GM04504 (cell line): ENCODE data around the gene TPSD1.
"Not testable (repeated sequence)": the region's sequence is repeated elsewhere in the genome, so short reads cannot be mapped to it uniquely, and the experiment has no call there.

ENCODE experiments used
- DNase-seq: peaks from one replicate; pipeline ENCODE4 v3.0.0-alpha.2; 2012; ENCODE audit warnings: low read depth

The TPSD1 gene

DNA sequence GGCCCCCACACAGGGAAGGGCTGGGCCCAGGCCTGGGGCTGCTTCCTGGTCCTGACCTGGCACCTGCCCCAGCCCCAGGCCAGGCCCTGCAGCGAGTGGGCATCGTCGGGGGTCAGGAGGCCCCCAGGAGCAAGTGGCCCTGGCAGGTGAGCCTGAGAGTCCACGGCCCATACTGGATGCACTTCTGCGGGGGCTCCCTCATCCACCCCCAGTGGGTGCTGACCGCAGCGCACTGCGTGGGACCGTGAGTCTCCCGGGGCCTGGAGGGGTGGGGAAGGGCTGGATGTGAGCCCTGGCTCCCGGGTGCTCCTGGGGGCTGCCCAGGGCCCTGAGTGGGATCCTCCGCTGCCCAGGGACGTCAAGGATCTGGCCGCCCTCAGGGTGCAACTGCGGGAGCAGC is 14.8 kb upstream of the TPSD1 start:
- DNase-seq: not testable (repeated sequence)

DNA sequence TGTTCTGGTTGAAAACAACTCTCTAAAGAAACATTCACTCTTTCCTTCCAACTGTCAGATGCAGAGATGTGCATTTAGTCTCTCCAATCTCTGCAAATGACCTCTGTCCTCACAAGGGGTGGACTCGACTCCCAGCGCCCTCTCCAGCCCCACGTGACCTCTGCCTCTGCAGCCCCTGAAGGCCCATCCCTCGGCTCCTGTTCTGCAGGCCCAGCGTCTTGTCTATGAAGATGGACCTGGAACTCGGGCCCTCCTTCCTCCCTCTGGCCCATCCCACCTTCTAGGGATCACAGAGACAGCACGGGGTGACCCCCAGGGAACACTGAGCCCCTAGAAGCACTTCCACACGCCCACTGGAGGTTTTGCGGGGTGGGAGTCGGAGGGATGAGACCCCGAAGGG is 12.5 kb upstream of the TPSD1 start:
- DNase-seq: not testable (repeated sequence)

DNA sequence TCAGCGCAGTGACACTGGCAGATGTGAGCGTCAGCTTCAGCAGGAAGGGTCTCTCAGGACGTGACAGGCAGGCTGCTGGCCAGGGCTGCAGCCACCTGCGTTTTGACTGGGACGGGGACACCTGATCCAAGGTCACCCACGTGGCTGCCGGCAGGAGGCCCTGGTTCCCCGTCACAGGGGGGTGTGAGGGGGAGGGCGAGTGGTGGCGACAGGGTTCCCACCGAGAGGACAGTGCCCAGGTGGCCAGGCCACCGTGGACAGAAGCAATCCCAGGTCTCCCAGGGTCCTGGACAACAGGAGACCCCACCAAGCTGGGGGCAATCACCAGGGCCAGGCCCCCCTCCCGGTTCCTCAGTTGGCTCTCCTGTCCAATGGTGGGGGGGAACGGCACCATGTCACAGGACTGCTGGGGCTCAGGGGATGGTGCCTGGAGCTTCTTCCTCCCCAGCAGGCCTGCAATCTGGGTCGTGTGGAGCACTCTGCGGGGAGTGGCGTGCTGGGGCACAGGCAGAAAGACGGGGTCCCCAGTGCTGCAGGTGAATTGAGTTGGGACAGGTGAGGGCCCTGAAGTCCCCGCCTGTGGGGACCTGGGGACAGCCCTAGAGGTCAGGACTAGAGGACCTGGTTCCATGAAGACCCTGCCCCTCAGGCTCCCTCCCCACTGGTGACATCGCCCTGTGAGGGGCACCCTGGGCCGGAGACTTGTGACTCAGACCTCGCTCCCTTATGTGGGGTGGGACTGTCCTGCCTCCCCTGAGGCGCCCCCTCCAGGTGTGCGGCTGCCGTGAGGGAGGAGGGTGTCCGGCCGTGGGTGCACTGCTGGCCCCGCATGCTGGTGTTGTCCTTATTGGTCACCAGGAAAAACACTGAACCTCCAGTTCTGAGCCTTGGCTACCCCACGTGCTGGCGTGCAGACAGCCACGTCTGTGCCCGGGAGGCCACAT is 11.7 kb upstream of the TPSD1 start:
- not testable (repeated sequence) for DNase-seq

DNA sequence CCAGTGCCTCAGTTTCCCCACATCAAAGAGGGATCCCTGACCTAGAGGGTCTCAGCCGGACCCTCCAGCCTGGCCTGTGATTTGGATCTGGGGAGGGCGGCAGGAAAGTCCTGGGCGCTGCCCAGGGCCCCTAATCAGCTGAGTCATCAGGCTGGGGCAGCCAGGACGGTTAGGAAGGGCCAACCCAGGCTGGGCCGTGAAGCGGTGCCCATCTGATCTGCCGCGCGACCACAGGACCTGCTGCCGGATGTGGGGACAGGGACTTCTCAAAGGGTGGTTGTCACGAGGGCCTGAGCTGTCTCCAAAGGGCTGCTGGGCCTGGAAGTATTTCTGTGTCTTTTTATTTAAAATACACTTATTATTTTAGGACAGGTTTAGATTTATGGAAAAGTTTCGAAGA is 11.0 kb upstream of the TPSD1 start:
- DNase-seq: no peak

DNA sequence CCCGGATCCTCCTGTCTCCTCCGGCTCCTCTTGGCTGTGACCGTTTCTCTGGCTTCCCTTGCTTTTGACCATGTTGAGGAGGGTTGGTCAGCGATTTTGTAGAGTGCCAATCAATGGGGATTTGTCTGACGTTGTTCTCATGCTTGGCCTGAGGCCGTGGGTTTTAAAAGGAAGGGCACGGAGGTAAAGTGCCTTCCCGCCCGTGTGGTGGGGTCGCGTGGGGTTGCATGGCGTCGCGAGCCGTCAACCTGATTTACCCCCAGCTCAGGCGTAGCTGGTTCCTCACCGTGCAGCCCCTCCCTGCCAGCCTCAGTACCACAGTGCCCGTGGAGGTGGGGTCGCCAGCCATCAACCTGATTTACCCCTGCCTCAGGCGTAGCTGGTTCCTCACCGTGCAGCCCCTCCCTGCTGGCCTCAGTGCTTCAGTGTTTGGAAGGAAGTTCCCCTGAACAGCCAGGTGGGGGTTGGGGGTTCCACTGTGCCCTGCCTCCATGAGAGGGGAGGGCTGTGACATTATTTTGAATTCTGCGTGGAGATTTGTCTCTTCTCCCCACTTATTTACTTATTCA is 10.3 kb upstream of the TPSD1 start:
- no peak for DNase-seq

DNA sequence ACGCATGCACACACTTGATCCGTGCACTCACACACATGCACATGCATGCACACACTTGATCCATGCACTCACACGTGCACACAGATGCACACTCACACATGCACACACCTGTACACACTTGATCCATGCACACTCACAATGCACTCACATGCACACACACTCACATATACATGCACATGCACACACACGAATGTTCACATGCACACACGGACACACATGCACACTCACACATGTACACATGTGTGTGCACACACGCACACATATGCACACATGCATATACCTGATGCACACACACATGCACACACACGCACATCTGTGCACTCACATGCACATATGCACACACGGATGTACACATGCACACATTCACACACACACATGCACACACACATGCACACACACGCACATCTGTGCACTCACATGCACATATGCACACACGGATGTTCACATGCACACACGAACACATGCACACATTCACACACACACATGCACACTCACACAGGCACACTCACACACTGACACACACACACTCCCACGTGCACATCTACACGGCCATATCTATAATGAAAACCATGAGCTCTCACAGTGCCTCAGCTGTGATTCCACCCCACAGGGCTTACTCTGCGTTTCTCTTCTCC is 7.8 kb upstream of the TPSD1 start:
- DNase-seq: not testable (repeated sequence)

DNA sequence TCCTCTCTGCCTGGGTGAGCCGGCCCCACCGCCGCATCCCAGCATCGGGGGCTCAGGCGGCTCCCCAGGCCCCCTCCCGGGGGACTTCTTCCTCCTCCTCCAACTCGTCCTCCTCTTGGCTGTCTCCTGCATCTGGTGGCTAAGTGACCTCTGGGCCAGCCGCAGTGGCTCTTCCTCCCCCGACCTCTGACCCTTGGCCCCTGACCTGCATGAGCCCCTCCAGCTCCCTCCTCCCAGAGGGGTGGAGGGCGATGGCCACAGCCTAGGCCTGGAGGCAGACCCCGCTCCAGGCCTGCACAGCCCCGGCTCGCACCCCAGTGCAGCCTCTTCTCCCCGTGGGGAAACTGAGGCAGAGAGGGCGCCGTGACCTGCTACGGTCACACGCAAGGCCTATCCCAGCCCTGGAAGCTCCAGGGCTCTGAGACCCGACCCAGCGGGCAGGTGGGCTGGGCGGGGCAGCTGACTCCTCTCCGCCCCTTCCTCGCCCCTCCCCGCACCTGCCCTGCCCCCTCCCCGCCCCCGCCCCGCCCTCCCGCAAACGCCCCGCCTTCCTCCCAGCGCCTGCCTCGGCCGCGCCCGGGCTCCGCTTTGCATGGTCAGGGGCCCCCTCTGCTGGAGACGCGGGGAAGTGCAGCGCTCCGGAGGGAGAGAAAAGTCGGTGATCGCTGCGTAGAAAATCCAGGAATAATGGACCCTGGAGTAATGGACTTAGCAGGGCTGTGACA is 6.7 kb upstream of the TPSD1 start:
- not testable (repeated sequence) for DNase-seq

DNA sequence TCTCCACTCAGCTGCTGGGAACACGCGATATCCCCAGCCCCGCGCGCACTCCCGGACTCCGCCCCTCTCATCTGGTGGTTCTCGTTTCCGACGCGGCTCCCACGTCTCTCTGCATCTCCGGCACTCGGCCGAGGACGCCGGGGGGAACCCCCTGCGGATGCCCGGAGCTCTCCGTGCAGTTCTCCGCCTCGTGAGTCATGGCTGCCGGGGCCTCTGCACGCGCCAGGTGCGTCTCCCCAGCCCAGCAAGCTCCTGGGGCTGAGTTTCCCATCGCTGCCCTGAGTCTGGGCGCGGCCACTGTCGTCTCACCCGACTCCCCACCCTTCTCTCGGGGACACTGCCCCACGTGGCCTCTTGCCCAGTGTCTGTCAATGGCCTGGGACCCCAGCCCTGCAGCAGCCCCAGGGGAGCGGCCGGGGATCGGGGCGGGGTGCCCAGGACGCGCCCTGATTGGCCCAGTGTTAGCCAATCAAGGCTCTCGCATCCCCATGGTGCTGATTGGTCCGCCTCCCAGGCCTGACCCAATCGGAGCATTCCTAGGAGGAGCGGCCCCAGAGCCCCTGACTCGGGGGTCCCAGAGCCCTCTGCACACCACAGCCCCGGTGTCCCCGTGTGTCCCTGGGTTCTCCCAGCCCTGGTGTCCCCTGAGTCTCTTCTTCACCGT is 2.0 kb upstream of the TPSD1 start:
- DNase-seq: not testable (repeated sequence)

DNA sequence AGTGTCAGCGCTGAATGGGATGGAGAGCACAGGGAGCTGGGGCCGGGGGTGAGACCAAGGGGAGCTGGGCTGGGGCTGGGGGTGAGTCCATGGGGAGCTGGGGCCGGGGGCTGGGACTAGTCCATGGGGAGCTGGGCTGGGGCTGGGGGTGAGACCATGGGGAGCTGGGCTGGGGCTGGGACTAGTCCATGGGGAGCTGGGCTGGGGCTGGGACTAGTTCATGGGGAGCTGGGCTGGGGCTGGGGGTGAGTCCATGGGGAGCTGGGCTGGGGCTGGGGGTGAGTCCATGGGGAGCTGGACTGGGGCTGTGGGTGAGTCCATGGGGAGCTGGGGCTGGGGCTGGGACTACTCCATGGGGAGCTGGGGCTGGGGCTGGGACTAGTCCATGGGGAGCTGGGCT is 1.0 kb upstream of the TPSD1 start:
- not testable (repeated sequence) for DNase-seq

DNA sequence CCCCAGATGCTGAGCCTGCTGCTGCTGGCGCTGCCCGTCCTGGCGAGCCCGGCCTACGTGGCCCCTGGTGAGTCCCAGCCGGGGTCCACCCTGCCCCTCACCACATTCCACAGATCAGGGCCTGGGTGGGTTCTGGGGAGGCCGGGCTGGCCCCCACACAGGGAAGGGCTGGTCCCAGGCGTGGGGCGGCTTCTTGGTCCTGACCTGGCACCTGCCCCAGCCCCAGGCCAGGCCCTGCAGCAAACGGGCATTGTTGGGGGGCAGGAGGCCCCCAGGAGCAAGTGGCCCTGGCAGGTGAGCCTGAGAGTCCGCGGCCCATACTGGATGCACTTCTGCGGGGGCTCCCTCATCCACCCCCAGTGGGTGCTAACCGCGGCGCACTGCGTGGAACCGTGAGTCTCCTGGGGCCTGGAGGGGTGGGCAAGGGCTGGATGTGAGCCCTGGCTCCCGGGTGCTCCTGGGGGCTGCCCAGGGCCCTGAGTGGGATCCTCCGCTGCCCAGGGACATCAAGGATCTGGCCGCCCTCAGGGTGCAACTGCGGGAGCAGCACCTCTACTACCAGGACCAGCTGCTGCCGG is 516 bp downstream of the TPSD1 start:
- not testable (repeated sequence) for DNase-seq

DNA sequence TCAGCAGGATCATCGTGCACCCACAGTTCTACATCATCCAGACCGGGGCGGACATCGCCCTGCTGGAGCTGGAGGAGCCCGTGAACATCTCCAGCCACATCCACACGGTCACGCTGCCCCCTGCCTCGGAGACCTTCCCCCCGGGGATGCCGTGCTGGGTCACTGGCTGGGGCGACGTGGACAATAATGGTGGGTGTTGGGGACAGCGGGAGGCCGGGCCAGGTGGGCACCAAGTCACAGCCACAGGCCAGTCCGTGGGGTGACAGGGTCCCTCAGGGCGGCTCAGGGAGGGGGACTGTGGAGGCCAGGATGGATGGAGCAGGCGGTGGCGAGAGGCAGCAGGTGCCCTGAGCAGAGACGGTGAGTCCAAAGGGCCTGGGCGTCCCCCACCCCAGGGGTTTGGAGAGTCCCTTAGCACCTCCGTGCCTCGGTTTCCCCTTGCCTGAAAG is 1.0 kb downstream of the TPSD1 start:
- no peak for DNase-seq

DNA sequence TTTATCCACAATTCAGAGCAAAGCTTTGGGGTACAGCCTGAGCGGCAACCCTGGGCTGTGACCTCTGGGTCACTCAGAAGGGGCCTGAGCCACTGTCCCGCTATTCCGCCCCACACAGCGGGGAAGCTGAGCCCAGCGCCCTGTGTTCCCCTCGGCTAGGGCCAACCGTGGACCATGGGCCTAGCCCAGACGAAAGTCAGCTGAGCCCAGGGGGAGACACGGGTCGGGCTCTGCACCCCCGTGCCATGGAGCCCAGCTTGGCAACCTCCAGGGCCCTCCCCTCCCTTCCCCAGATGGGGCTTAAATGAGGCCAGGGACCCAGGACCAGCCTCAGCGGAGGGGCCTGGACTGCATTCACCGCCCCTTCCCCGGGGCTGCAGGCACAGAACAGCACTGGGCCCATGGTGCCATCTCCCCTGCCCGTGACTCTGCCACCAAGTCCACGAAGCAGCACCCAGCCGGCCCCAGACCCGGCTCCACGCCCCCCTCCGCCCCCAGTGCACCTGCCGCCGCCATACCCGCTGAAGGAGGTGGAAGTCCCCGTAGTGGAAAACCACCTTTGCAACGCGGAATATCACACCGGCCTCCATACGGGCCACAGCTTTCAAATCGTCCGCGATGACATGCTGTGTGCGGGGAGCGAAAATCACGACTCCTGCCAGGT is 1.8 kb downstream of the TPSD1 start:
- DNase-seq: no peak

DNA sequence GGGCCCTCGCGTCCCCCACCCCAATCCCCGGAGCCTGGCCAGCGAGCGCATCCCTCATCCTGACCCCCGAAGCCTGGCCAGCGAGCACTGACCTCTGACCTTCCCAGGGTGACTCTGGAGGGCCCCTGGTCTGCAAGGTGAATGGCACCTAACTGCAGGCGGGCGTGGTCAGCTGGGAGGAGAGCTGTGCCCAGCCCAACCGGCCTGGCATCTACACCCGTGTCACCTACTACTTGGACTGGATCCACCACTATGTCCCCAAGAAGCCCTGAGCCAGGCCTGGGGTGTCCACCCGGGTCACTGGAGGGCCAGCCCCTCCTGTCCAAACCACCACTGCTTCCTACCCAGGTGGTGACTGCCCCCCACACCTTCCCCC is 2.3 kb downstream of the TPSD1 start:
- DNase-seq: no peak

DNA sequence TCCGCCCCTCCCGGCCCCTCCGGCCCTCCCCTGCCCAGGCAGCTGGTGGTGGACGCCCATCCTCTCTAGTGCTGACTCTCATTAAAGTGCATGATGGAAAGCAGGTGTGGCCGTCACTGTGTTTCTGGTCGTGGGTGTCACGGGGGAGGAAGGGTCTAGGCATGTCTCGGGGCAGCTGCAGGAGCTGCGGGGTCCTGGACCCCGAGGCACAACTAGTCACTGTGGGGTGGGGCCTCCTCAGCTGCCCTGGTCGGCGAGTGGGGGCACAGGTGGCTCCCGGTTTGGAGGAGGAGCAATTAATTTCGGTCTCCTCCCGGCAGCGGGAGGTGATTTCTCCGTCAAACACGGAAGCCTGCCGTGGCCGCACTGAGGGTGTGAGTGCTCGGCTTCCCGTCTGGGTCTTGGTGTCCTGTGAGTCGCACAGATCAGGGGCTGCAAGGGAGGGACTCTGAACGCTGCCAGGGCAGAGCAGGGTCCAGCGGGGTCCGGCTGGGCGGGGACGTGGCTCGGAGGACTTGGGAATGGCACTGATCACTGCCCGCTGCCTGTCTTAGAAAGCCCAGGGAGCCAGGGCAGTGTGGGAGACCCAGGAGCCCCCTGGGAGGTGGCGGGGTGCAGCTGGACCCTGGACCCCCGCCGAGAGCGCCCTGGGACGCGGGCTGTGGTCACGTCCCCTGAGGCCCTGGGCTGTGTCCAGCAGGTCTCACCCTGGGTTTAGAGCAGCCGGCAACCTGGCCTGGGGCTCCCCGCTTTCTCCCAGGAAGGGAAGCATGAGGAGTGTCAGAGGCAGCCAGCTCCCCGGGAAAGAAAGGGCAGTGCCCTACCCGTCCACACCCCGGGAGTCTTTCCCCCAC is 3.3 kb downstream of the TPSD1 start:
- DNase-seq: no peak

DNA sequence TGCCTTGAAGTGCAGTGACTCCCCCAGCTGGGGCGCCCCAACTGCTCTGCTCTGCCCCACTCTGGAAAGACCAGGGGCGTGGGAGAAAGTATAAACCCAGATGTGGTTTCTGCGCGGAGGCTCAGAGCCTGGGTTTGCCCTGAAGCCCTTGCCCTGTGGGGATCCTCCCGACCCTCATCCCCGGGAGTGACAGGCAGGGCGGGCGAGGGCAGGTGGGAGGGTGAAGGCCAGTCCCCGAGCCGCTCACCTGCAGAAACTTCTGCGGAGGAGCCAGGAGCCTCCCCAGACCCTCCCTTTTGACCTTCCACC is 3.8 kb downstream of the TPSD1 start:
- no peak for DNase-seq

DNA sequence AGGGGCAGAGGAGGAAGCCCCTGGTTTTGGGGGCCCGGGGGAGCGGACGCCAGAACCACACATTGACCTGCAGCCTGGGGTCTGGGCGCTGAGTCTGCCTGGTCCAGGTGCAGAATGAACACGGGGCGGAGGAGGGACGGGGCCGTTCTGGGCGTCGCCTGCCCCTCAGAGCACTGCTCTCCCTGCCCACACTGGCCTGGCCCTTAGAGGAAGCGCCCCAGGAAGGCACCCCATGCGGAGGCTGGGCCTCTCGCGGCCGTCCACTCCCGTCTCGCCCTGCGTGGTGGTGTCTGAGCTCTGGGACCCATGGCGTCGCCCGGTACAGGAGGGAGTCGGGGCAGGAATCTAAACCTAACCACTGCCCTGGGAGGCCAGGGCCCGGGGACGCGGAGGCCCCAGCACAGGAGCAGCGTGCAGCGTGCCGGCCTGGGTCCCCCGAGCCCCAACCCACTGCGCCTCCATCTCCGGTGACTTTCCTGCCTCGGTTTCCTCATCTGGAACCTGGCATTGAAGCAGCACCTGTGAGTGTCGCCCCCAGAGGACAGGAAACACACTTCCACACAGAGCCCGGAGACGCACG is 4.3 kb downstream of the TPSD1 start:
- no peak for DNase-seq

DNA sequence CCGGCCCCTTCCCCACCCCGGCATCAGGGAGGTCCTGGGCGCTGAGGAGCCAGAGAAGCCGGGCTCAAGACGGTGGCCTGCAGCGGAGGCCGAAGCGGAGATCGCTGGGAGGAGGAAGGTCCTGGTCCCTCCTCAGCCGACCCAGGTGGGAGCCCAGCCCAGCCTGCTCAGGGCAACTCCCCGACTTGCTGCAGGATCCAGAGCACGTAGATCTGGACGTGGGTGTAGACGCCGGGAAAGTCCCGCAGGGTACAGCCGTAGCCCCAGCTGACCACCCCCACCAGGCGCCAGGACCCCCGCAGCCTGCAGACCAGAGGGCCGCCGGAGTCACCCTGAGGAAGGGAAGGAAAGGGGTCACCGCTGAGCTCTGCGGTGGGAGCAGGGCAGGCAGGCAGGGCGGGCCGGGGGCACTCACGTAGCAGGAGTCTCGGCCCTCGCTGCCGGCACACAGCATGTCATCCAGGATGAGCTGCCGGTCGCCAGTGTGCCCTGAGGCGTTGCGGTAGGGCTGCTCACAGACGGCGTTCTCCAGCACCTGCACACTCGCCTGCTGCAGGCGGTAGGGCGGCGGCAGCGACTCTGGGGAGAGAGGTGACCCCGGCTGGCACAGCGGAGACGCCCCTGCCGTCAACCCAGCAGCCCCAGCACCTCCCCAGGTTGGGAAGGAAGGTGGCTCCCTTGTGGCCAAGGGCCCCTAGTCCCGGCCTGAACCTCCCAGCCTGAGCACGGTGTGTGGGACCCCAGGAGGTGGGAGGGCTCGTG is 5.4 kb downstream of the TPSD1 start:
- no peak for DNase-seq

DNA sequence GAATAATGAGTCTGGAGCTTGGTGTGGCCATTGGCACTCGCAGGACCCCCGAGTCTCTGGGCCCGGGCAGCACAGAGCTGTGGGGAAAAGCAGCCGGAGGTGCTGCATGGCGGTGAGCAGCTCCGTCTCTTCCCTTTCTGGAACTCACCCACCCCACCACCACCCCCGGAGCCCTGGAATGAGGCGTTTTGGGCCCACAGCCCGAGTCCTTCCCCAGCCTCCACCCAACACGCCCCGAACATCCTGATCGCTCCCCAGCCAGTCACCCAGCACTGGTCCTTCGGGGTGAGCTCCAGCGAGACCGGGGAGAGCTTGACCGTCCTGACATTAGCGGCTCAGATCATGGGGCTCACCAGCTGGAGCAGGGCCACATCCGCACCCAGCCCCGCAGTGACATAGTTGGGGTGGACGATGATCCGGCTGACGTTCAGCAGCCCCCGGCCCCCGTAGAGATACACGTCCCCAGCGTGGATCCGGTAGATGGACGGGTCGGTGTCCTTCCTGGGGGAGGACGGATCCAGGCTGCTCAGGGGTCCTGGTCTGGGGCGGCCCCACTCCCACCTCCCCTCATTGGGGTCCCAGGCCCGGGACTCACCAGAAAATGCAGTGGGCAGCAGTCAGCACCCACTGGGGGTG is 6.5 kb downstream of the TPSD1 start:
- no peak for DNase-seq

DNA sequence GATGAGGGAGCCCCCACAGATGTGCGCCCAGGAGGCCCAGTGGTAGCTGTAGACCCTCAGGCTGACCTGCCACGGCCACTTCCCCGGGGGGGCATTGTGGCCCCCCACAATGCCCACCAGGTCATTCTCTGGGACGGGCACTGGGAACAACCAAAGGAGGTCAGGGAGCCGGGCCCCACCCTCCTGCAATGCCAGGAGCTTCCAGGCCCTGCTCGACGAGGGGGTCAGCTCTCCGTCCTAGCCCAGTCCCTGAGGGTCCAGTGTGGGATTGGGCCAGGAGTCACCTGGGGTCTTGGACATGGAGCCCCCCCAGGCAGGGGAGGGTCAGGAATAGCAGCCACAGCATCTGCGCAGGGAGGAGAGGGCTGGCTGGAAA is 7.0 kb downstream of the TPSD1 start:
- no peak for DNase-seq
